DOHH2 (cell line): ENCODE data around the gene SEMA4D.

Experiments used
- H3F3A ChIP-seq: fragments of 200-600 bp; sonication (generic), shearing (Covaris generic); 2 replicates; pipeline ENCODE4 v1.6.0; 2016; ENCODE audit warnings: antibody characterized with exemption, mild to moderate bottlenecking; ENCODE audit not compliant: control insufficient read depth, insufficient read depth
- H3K27ac ChIP-seq: fragments of 200-600 bp; sonication (generic); 2 replicates; pipeline ENCODE4 v1.5.1; 2014; ENCODE audit warnings: low read depth, mild to moderate bottlenecking, low read length, moderate library complexity
- H3K27me3 ChIP-seq: fragments of 200-600 bp; sonication (generic); 2 replicates; pipeline ENCODE4 v1.6.1; 2014; ENCODE audit warnings: mild to moderate bottlenecking, low read length, mixed read lengths; ENCODE audit not compliant: control insufficient read depth
- H3K36me3 ChIP-seq: fragments of 200-600 bp; sonication (generic); 2 replicates; pipeline ENCODE4 v1.6.1; 2014; ENCODE audit warnings: mild to moderate bottlenecking, low read length, moderate library complexity, mixed read lengths; ENCODE audit not compliant: control insufficient read depth
- H3K4me1 ChIP-seq: fragments of 200-600 bp; sonication (generic); 2 replicates; pipeline ENCODE4 v1.6.1; 2014; ENCODE audit warnings: mild to moderate bottlenecking, low read length, mixed read lengths; ENCODE audit not compliant: control insufficient read depth
- H3K4me2 ChIP-seq: fragments of 200-600 bp; sonication (generic); 2 replicates; pipeline ENCODE4 v1.6.0; 2014; ENCODE audit warnings: mild to moderate bottlenecking, low read length, moderate library complexity
- H3K4me3 ChIP-seq: fragments of 200-600 bp; sonication (generic); 2 replicates; pipeline ENCODE4 v1.5.1; 2014; ENCODE audit warnings: mild to moderate bottlenecking, low read length, mixed read lengths
- H3K79me2 ChIP-seq: fragments of 200-600 bp; sonication (generic); 2 replicates; pipeline ENCODE4 v1.6.1; 2014; ENCODE audit warnings: mild to moderate bottlenecking, low read length, mixed read lengths; ENCODE audit not compliant: control insufficient read depth
- H3K9me2 ChIP-seq: fragments of 200-600 bp; sonication (generic); replicated peaks from 2 replicates; pipeline ENCODE4 v1.6.1; 2014; ENCODE audit warnings: mild to moderate bottlenecking, low read length, mixed read lengths; ENCODE audit not compliant: control insufficient read depth
- H3K9me3 ChIP-seq: fragments of 200-600 bp; sonication (generic); 2 replicates; pipeline ENCODE4 v1.6.1; 2014; ENCODE audit warnings: antibody characterized with exemption, low read length, mixed read lengths; ENCODE audit not compliant: control insufficient read depth, insufficient read depth
- H4K20me1 ChIP-seq: fragments of 200-600 bp; sonication (generic); 2 replicates; pipeline ENCODE4 v1.6.0; 2014; ENCODE audit warnings: low read depth, mild to moderate bottlenecking, antibody characterized with exemption, low read length, moderate library complexity; ENCODE audit not compliant: control insufficient read depth, insufficient read depth
- CTCF ChIP-seq: fragments of 200-600 bp; sonication (generic); IDR thresholded peaks from one replicate; pipeline ENCODE4 v1.5.1; 2014; ENCODE audit warnings: antibody characterized with exemption, mild to moderate bottlenecking, low read depth, low read length; ENCODE audit not compliant: poor library complexity, severe bottlenecking
- EZH2phosphoT487 ChIP-seq: fragments of 200-600 bp; sonication (generic); IDR thresholded peaks from 2 replicates; pipeline ENCODE4 v1.6.1; 2017; ENCODE audit warnings: borderline replicate concordance, mild to moderate bottlenecking, antibody characterized with exemption, low read length, moderate library complexity, mixed read lengths

Gene SEMA4D

GRCh38 chr9:89440046-89440445, 57.9 kb downstream of the SEMA4D start:
- H3K79me2 ChIP-seq, result no peaks in the 10 kb centered on the region
- no peaks in the 10 kb centered on the region for H3K9me2 ChIP-seq
- H3K4me1 ChIP-seq, result peaks cover 59% of the 10 kb centered on the region
- H3K4me3 ChIP-seq, result no peak overlapping the region
- no peaks in the 10 kb centered on the region for H3K36me3 ChIP-seq
- H3F3A ChIP-seq, result no peaks in the 10 kb centered on the region
- 0 out of 2 replicates have a peak, but pooled peaks cover 15% of the 10 kb centered on the region for H3K27me3 ChIP-seq
- no peak for TF ChIP-seq CTCF
- no peak for TF ChIP-seq EZH2phosphoT487
- H3K27ac ChIP-seq, result no peak overlapping the region
- peaks cover 42% of the 10 kb centered on the region for H4K20me1 ChIP-seq
- H3K9me3 ChIP-seq, result no peaks in the 10 kb centered on the region
- H3K4me2 ChIP-seq, result no peak overlapping the region; the same call in 1 of the 2 replicates

- H3K9me3 ChIP-seq, result no peaks in the 10 kb centered on the region
- no peak overlapping the region for H3K4me3 ChIP-seq
- 0 out of 2 replicates have a peak, but pooled peaks cover 15% of the 10 kb centered on the region for H3K27me3 ChIP-seq
- no peaks in the 10 kb centered on the region for H3K79me2 ChIP-seq
- no peaks in the 10 kb centered on the region for H3F3A ChIP-seq
- H3K4me2 ChIP-seq, result no peak overlapping the region; the same call in 1 of the 2 replicates
- peaks cover 59% of the 10 kb centered on the region for H3K4me1 ChIP-seq
- no peaks in the 10 kb centered on the region for H3K9me2 ChIP-seq
- no peak for TF ChIP-seq EZH2phosphoT487
- H3K27ac ChIP-seq, result no peak overlapping the region
- no peaks in the 10 kb centered on the region for H3K36me3 ChIP-seq
- H4K20me1 ChIP-seq, result peaks cover 42% of the 10 kb centered on the region
Observed at GRCh38 chr9:89439571-89439970, 58.3 kb downstream of the SEMA4D start.

GRCh38 chr9:89438194-89438593, 59.7 kb downstream of the SEMA4D start:
- H3K4me2 ChIP-seq, result no peak overlapping the region

GRCh38 chr9:89437772-89438171, 60.1 kb downstream of the SEMA4D start:
- H4K20me1 ChIP-seq, result peaks cover 35% of the 10 kb centered on the region
- H3K27ac ChIP-seq, result no peak overlapping the region
- H3K4me2 ChIP-seq, result no peak overlapping the region

More at GRCh38 chr9:89438194-89438593, 59.7 kb downstream of the SEMA4D start:
- no peaks in the 10 kb centered on the region for H3K79me2 ChIP-seq
- H3K9me3 ChIP-seq, result no peaks in the 10 kb centered on the region
- no peaks in the 10 kb centered on the region for H3K36me3 ChIP-seq
- no peak overlapping the region for H3K4me3 ChIP-seq
- no peaks in the 10 kb centered on the region for H3F3A ChIP-seq
- no peaks in the 10 kb centered on the region for H3K9me2 ChIP-seq
- H3K4me1 ChIP-seq, result peaks cover 48% of the 10 kb centered on the region
- TF ChIP-seq CTCF, result no peak
- TF ChIP-seq EZH2phosphoT487, result no peak
- H3K27me3 ChIP-seq, result 0 out of 2 replicates have a peak, but pooled peaks cover 15% of the 10 kb centered on the region
- peaks cover 39% of the 10 kb centered on the region for H4K20me1 ChIP-seq
- no peak overlapping the region for H3K27ac ChIP-seq

More at GRCh38 chr9:89437772-89438171, 60.1 kb downstream of the SEMA4D start:
- H3K79me2 ChIP-seq, result no peaks in the 10 kb centered on the region
- H3K27me3 ChIP-seq, result 0 out of 2 replicates have a peak, but pooled peaks cover 15% of the 10 kb centered on the region
- no peaks in the 10 kb centered on the region for H3F3A ChIP-seq
- H3K4me1 ChIP-seq, result peaks cover 45% of the 10 kb centered on the region
- TF ChIP-seq CTCF (no peak), EZH2phosphoT487 (no peak)
- H3K9me3 ChIP-seq, result no peaks in the 10 kb centered on the region
- H3K4me3 ChIP-seq, result no peak overlapping the region
- H3K9me2 ChIP-seq, result no peaks in the 10 kb centered on the region
- H3K36me3 ChIP-seq, result no peaks in the 10 kb centered on the region
